ENCODE results near the gene PCK2.
A peak's percentile ranks its signal among the peaks of the same experiment; 100 is the strongest.

PCK2 gene

DNA sequence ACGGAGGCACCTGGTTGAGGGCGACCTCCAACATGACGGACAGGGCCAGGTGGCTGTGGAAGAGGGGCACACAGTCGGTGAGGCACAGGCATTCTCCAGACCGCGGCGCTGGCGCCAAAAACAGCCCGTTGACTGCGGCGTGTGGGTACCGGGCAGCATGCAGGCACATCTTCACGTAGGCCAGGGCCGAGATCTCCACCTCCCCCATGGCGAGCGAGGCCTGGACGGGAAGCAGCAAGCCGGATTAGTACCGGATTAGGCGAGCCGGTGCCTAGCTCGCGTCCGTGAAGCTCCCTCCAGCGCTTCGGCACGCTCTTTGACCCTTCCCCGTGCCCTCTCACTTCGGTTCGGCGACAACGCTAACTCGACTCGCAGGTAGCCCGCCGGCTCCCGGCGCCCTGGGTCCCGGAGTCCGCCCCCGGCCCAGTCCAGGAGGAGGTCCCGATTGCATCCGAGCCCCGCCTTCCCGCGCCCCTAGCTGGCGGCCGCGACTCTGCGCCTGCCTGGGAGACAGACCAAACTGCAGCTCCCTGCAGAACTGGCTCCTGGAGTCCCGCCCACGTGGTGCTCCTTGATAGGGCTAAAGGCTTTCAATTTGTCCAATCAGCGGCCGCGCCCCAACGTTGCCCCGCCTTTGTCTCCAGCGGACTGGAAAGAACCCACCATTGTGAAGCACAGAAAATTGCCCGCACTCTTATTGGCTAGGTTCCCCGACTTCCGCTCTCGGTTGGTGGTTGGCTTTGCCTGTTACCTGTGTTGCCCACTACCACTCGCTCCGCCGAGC is 47.2 kb downstream of the PCK2 start, which contains the start of gene EMC9:
Gene EMC9 (minus strand): TSS at position 495 of the 784 bp plus-strand sequence. CDS start 287 bp downstream, at position 208.
- peak; percentile 100 for DNase-seq

DNA sequence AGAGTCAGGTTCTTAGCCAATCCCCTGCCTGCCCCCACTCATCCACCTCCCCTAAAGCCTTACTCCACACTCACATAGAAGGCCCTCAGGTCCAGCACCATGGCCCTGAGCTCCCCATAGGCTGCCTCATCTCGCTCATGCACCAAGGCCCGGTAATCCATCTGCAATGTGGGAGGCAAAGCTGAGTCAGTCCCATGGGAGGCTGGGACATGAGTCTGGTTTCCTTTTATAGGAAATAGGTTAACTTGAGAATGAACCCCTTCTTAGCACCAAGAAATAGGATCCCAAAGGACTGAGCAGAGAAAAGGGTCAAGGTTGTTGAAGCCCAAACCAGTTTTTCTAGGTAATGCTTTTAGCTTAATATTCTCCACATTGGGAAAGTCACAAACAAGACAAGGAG is 49.4 kb downstream of the PCK2 start:
- DNase-seq, result no peak

DNA sequence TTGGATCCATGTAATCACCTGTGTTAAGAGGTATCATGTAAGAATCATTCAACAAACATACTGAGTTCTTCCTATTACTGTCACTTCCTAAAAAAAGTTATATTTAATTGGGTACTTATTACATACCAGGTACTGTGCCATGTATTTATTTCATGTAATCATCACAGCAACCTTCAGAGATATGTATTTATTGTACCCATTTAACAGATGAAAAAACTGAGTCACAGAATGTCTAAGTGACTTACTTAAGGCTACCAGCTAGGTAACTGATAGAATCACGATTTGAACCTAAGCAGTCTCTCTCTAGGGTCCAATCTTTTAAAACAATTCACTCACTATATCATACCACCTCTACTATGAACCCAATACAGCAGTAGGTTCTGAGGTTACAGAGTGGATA is 50.3 kb downstream of the PCK2 start:
- DNase-seq, result no peak

DNA sequence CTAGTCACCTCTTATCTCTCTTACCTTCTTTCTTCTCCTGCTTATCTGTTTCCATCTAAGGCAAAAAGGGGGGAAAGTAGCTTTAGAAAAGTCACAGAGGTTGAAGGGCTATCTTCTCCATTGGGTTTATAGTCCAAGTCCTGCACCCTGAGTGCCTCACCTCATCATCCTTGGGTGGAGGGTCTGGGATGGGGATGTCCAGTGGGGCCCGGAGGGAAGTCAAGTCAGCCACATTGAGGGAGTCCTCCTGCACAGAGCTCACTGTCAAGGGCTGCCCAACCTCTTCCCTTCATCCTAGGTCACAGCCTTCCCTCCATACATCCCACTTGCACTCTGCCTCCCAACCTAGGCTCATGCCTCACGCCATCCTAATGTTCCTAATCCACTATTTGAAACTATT is 51.1 kb downstream of the PCK2 start:
- no peak for DNase-seq

DNA sequence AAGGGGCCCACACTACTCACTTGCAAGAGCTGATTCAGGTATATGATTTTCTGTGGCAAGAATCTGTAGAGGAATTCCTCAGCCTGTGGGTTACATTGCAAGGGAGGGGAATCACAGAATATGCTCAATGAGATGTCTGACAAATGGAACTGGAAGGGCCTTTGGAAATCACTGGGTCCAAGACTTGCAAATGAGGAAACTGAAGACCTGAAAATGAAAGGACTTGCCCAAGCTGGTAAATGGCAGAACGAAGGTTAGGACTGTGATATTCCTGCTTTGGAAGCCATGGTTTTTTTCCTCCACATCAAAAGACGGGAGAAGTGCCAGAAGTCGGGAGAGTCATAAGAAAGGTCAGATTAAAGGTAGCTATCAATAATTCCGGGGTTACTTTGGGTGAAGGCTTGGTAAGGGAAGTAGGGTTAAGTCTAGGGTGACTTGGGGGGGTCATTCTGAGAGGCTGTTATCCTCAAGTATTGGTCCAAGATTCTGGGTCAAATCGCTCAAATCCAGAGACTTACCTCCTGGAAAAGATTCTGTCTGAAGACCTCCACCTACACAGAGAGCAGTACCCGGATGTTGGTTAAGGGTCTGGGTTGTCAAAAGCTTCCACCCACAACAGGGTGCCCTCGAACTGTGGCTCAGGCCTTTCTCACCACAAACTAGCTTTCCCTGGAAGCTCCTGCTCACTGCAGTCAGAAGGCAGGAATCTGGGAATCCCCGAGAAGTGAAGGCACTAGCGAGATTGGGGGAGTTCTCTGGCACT is 51.8 kb downstream of the PCK2 start:
- no peak for DNase-seq

DNA sequence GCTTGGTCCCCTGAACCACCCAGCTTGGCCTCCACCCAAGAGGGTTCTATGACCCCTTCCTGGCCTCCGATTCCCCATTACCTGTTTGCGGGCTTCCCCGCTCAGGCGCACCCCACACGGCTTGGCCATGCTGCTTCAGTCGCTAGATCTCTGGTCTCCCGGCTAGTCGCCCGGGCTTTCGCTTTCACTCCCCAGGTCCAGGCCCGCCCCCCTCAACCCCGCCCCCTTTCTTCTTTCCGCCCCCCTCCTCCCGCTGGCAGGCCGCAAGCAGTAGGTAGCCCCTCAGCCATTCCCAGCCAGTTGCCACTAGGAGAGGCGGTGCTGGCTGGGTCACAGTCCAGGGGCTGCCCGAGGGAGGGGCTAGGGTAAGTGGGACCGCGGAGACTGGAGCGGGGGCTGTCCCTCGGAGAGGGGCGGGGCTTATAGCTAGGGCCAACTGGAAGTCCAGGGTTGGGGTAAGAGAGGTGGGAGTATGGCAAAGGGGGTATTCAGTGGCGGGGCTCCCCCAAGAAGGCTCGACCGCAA is 52.4 kb downstream of the PCK2 start, which contains the start of gene PSME2:
Gene PSME2 (minus strand): TSS at position 158 of the 525 bp plus-strand sequence. CDS start 29 bp downstream, at position 129.
- DNase-seq, result peak; percentile 94

DNA sequence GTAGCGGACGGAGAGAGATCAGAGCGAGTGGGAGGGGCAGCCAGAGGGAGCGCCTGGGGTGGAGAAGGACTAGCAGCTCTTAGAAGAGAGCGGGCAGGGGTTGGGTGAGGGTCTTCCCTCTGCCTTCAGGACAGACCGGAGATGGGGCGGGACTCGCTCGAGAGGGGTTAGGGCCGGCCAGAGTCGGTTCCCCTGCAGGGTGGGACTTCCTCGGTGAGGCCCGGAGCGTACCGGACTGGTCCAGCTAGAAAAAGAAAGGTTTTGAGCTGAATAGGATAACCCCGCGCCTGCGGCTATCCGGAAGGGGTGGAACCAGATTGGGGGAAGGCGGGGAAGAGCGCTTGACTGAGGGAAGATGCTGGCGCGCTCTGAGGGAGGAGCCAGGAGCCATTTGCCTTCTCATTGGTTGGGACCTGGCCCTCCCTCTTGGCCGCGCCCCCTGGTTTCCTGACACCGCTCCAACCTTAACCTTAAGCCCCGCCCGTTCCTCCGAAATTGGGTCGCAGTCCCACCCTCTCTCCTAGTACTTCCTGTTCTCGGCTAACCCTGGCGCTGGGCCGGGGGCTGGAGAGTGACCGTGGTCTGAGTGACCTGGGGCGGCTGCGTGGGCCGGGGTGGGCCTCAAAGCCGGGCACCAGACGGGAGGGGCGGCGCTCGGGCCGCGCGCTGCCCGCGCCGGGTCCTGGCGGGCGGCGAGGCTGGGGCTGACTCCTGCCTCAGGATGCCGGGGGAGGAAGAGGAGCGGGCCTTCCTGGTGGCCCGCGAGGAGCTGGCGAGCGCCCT is 53.1 kb downstream of the PCK2 start, which contains the start of gene RNF31:
Gene RNF31 (plus strand): TSS at position 521 of the 783 bp plus-strand sequence. CDS start 201 bp downstream, at position 722.
- DNase-seq, result peak; percentile 99

DNA sequence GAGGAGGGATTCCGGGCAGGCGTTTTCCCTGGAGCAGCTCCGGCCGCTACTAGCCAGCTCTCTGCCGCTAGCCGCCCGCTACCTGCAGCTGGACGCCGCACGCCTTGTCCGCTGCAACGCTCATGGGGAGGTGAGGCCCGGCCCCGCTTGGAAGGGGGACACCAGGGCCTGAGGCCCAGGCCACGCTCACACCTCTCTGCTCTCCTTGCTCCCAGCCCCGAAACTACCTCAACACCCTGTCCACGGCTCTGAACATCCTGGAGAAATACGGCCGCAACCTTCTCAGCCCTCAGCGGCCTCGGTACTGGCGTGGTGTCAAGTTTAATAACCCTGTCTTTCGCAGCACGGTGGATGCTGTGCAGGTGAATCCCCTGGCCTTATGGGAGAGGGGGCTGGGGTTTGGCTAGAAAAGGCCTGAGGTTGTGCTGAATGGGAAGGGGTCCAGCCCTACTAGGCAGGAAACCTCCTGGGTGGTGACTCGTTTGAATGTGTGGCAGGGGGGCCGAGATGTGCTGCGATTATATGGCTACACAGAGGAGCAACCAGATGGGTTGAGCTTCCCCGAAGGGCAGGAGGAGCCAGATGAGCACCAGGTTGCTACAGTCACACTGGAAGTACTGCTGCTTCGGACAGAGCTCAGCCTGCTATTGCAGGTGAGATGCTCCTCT is 53.8 kb downstream of the PCK2 start:
- DNase-seq, result peak; percentile 21

DNA sequence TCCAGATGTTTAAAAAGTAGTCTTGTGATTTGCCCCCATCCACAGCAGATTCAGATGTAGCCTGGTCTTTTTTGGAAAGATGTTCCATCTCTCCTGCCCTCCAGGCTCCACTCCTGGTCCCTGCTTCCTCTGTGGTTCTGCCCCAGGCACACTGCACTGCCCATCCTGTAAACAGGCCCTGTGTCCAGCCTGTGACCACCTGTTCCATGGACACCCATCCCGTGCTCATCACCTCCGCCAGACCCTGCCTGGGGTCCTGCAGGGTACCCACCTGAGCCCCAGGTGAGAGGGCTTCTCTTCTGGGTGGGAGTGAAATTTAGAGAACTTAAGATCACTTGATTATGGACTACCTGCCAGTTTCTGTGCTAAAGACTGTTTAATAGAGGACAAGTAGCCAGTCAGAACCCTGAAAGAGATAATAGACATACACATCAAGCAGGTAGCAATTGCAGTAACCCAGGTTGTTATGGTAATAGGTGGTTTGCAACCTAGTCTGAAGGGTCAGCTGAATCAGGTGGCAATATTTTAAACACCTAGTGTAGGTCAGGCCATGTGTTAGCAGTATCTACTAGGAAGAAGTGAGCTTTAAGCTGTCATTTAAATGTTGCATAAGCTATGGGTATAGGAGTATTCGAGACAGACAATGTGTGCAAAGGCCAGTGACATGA is 55.3 kb downstream of the PCK2 start:
- DNase-seq, result no peak

DNA sequence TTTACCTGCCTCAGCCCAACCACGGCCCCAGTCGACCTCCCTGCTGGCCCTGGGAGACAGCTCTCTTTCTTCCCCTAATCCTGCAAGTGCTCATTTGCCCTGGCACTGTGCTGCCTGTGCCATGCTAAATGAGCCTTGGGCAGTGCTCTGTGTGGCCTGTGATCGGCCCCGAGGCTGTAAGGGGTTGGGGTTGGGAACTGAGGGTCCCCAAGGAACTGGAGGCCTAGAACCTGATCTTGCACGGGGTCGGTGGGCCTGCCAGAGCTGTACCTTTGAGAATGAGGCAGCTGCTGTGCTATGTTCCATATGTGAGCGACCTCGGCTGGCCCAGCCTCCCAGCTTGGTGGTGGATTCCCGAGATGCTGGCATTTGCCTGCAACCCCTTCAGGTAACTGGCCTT is 56.0 kb downstream of the PCK2 start:
- DNase-seq, result no peak

DNA sequence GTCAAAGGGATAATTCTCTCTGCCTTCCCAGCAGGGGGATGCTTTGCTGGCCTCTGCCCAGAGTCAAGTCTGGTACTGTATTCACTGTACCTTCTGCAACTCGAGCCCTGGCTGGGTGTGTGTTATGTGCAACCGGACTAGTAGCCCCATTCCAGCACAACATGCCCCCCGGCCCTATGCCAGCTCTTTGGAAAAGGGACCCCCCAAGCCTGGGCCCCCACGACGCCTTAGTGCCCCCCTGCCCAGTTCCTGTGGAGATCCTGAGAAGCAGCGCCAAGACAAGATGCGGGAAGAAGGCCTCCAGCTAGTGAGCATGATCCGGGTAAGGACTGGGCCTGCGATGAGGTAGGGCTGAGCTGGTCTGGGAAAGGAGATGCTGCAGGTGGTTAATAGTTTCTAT is 56.5 kb downstream of the PCK2 start:
- no peak for DNase-seq

DNA sequence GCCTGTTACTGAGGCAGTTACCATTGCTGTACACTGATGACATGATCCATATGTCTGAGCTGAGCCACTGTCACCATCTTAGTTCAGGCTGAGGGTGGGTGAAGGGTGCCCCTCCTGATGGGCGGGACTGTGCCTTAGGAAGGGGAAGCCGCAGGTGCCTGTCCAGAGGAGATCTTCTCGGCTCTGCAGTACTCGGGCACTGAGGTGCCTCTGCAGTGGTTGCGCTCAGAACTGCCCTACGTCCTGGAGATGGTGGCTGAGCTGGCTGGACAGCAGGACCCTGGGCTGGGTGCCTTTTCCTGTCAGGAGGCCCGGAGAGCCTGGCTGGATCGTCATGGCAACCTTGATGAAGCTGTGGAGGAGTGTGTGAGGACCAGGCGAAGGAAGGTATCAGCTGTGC is 56.9 kb downstream of the PCK2 start:
- no peak for DNase-seq

DNA sequence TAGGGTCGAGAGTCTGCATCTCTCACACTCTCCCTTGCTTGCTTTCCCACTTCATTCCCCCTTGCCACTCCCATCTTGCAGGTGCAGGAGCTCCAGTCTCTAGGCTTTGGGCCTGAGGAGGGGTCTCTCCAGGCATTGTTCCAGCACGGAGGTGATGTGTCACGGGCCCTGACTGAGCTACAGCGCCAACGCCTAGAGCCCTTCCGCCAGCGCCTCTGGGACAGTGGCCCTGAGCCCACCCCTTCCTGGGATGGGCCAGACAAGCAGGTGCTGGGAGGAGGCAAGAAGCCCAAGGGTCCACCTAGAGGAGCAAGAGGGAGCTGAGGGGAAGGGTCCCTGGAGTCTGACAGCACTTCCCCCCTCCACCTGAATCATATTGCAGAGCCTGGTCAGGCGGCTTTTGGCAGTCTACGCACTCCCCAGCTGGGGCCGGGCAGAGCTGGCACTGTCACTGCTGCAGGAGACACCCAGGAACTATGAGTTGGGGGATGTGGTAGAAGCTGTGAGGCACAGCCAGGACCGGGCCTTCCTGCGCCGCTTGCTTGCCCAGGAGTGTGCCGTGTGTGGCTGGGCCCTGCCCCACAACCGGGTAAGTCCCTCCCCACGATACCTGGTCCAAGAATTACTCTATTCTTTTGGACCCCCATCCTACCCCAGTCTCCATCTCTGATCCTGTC is 57.4 kb downstream of the PCK2 start:
- DNase-seq, result no peak

All from activated CD4-positive, alpha-beta T cell treated with anti-CD3 and anti-CD28 coated beads for 48 hours (primary cell).